HG03457 (cell line): ENCODE measurements around the gene ISCA2.
"Not testable (repeated sequence)": the region's sequence is repeated elsewhere in the genome, so short reads cannot be mapped to it uniquely, and the experiment has no call there.

Source experiments
- ATAC-seq: cut with Tn5 transposase; IDR thresholded peaks from one replicate; pipeline ENCODE4 v1.9.1; 2021; ENCODE audit warnings: moderate number of reproducible peaks; ENCODE audit not compliant: unreplicated experiment

Gene ISCA2

DNA sequence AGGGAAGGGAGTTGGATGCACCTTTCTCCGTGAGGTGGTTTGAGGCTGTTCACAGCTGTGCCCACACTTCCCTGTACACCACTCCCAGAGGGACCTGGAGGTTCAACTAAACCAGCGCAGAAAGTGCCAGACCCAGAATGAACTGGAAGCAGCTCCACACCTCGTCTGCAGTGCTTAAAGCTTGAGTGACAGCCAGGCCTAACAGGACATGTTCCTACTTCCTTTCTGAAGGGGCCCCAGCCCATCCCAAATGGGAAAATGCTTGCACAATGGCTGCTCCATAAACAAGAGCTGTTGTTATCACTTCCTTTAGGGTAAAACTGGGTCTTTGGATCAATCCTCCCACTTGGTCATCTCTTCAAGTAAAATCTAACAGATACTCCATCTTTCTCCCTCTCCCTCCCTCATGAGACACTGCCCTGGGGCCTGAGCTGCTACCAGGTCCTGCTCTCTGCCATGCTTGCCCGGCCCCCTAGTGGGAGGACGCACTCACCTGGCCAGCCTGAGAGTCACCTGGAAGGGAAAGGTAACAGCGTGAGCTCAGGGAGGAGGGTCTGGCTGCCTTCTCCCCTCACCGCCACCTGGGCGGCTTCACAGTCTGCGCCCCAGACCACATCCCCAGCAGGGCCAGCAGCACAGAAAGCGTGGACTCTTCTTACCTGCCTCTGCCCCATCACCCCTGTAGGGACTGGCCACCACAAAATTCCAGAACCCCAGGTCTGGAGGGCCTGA lies 33.5 kb downstream of the ISCA2 start:
- no peak for ATAC-seq

DNA sequence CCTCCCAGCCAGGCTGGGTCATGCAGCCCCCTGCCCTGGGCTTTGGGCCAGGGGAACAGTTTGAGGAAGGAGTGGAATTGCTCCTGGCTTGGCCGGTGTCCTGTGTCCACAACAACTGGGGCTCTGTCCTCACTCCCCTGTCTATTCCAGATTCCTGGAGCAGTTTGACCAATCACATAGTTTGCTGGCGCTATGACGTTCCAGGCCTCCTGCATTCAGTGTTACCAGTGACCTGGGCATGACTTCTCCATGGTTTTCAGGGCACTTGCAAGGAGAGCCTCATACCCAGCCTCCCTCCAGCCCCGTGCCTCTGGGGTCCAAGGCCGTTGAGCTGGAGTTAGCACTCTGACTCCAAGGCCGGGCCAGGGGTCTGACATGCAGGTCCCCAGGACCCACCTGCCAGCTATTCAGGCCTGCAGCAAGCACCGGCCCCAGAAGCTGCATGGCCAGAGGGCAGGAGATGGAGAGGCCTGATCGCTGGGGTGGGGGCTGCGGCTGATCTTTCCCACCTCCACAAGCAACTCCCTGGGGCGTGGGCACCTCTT lies 34.2 kb downstream of the ISCA2 start:
- ATAC-seq: no peak

DNA sequence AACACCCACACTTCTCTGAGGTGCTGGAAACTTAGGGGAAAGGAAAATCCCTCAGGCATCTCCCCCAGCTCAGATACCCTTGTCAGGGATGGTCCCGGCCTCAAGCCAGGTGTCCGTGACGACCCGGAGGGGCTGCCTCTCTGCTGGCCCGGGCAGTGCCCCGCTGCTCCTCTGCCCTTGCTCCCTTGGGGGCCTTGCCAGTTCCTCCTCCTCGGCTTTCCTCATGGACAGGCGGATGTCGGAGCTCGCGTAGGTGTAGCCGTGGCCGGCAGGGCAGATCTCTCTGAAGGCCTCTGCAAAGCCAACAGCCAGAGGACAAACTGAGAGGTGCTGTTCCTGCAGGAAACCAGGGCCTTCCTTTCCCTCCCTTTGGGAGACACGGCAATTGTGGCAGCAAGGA lies 34.8 kb downstream of the ISCA2 start:
- no peak for ATAC-seq

DNA sequence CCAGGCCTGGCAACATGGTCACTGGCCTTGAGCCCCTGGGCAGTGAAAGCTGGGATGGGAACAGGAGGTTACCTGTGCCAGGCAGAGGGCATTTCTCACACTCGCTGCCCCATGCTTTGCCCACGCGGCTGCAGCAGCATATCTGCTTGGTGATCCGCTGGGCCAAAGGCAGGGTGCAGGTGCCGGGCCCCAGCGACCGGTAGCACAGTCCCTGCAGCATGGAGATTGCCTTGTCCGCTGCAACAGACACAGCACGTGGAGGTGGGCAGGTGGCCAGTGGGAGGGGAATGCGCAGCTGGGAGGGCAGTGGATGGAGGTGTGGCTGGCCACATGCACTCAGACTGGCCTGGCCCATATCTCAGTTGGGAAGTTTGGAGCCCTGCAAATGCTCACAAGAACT lies 35.3 kb downstream of the ISCA2 start:
- ATAC-seq: no peak

DNA sequence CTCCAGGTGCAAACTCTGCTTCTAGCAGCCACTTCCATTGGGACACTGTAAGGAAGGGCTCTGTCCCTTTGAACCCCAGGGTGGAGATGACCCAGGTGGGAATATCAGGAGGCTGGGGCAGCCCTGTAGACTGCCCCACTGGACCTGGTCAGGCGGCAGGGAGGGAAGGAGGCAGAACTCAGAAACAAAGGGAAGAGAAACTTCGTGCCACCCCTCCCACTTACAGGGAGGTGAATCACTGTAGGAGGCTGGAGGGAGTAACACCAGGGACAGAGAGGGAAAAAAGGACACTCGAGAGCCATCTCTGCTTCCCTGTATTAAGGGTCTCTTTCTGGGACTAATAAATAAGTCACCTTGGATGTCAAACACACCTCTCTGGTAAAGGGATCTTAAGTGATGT lies 37.4 kb downstream of the ISCA2 start:
- no peak for ATAC-seq

DNA sequence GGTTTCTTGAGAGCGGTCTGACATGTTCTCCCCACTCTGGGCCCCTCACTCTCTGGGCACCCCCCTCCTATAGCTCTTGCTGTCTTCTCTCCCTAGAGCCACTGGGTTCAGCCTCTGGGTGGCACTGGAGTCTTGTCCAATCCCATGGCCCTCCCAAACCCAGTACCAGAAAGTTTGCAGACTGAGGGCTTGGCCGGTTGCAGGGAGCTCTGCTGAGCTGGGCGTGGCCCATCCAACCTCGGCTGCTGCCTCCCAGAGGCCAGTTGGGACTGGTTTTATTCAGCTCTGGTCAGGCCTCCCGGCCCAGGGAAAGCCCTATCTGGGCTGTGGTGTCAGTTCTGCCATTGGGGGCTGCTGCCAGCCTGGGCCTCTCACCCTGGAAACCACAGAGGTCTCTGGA lies 37.9 kb downstream of the ISCA2 start:
- ATAC-seq: no peak

DNA sequence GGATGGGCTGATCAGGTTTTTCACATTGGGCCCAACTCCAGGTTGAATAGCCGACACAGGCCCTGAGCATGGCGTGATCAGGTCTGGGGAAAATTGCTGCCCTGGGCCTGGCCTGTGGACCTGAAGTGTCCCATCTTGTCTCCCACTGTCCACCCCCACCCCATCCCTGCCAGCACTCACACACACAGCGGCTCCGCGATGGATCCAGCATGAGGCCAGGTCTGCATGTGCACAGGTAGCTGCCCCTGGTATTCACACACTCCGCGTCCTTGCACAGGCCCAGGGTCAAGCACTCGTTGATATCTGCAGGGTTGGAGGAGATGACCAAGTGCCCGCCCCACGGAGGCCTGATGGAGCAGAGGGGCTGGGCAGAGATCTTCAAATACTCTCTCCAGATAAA lies 38.7 kb downstream of the ISCA2 start:
- no peak for ATAC-seq

DNA sequence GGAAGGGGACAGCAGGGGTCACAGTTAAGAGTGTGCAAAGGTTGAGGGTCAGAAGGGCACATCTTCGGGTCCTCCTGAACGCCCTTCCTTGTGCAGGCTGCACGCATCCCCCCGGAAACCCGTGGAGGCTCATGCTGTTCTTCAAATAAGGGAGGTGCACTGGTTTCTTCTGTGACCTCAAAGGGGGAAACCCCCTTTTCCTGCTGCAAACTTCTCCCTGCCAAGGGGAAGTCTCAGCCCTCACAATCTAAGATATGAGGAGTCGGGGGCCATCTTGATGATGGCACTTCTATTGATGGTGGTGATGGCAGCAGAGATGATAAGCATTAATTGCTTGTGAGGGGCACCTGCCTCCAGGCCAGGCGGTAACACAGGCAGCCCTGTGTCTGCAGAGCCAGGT lies 40.0 kb downstream of the ISCA2 start:
- no peak for ATAC-seq

DNA sequence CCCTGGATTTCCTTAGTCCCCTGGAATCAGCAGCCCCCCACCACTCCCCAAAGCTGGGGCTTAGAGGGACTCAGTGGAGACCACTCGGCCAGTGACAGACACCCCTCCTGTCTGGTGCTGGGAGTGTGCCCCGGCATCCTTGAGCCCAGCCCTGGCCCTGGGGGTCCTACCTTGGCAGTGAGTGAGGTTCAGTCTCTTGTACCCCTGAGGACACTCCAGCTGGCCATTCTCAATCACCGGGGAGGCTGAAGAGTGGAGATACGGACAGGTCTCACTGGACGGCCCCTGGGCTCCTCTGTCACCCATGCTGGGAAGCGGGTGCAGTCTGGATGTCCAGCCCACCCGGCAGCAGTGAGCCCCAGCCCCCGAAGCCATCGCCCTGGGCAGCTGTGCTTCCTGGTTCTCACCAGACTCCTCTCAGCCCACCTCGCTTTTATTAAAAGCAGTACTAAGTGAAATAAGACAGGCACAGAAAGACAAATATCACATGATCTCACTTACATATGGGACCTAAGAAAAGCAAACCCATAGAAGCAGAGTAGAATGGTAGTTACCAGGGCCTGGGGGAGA lies 42.3 kb downstream of the ISCA2 start:
- no peak for ATAC-seq

DNA sequence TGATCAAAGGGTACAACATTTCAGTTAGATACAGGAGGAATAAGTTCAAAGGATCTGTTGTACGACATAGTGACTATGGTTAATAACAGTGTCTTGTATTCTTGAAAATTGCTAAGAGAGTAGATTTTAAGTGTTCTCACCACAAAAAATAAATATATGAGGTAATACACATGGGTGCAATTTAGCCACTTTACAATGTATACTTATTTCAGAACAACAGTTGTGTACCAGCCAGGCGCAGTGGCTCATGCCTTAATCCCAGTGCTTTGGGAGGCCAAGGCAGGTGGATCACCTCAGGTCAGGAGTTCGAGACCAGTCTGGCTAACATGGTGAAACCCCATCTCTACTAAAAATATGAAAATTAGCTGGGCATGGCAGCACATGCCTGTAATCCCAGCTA lies 42.8 kb downstream of the ISCA2 start:
- ATAC-seq: not testable (repeated sequence)

DNA sequence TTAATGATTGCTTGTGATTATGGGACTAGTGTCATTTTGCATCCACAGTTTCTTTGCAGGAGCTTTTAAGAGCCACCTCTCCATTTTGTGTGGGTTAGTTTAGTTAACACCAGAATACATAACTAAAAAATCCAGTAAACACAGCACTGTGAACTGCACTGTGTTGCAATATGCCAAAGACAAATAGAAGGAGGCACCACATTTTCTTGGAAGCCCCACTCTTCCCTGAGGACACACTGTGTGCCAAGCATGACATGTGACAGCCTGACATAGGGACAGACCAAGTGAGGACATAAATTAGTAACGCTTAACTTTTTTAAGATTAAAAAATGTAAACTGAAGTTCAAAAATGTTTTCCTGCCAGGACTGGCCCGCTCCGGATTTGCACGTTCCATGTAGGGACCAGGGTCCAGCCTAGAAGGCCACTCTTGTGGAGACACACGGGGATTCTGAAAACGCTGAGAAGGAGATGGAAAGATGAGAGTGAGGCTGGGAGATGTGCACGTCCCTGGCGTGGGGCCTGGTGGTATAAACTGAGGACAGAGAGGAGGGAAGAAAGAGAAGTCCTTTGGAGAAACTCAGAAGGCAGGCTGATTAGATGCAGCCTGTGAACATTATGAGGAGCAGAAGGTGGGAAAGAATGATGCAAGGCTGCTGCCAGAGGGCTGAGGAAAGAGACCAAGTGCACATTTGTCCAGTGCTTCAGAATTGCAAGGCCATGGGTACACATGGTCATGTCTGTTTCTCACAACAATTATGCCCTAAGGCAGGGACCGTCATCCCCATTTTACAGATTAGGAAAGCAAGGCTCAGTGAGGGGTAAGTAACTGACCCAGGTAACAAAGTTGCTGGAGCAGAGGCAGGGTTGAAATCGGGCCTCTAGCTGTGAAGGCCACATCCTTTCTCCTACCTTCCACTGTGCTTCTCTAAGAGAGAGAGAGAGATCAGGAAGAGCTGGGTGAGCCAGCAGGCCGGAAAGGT lies 45.1 kb downstream of the ISCA2 start:
- no peak for ATAC-seq

DNA sequence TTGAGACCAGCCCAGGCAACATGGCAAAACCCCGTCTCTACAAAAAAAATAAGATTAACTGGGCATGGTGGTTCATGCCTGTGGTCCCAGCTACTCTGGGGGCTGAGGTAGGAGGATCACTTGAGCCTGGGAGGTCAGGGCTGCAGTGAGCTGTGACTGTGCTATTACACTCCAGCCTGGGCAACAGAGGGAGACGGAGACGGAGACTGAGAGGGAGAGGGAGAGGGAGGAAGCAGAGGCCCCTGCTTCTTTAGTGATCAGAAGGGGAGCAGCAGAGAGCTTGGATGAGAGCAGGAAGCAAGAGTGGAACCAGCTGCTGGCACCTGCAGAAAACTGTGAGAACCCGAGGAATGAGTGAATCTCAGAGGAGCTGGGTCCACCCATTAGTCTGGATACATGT lies 45.9 kb downstream of the ISCA2 start:
- no peak for ATAC-seq

DNA sequence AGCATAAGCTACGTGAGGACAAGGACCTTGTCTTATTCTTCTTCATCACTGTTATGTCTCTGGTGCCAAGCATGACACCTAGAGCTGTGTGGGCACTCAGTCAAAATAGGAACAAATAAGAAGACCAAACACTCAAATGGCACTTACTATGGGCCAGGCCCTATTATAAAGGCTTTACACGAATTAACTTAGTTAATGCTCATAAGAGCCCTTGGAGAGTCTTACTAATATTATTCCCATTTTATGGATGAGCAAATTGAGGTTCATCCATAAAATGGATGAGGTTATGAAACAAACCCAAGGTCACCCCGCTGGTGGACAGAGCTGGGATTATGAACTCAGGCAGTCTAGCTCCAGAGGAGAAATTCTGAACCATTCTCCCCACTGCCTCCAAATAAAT lies 47.7 kb downstream of the ISCA2 start:
- ATAC-seq: no peak

DNA sequence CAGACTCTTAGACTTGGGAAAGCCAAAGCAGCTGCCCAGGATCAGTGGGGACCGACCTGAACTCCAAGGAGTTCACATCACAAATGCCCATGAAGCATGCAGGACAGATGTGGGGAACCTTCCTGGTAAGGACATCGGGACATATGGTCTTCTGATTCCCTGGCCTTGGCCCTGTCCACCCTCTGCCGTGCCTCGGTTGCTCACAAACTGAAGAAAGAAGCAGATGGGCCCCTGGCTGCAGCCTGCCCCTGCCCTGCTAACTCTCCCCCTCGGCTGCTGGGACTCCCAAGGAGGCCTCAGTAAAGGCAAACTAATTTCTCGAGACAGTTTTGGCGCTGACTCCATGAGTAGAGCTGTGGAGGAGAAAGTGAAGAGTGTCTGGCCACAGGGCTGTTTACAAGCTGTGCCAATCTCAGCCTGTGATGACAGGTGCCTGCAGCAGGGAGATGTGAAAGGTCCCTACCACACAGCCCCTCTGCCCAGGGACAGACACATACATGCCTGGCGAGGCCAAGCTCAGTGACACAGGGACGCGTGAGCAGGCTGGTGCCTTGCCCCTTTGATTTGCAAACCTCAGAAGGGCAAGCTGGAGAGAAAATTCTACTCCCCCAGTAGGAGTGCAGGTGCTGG lies 48.6 kb downstream of the ISCA2 start:
- no peak for ATAC-seq

DNA sequence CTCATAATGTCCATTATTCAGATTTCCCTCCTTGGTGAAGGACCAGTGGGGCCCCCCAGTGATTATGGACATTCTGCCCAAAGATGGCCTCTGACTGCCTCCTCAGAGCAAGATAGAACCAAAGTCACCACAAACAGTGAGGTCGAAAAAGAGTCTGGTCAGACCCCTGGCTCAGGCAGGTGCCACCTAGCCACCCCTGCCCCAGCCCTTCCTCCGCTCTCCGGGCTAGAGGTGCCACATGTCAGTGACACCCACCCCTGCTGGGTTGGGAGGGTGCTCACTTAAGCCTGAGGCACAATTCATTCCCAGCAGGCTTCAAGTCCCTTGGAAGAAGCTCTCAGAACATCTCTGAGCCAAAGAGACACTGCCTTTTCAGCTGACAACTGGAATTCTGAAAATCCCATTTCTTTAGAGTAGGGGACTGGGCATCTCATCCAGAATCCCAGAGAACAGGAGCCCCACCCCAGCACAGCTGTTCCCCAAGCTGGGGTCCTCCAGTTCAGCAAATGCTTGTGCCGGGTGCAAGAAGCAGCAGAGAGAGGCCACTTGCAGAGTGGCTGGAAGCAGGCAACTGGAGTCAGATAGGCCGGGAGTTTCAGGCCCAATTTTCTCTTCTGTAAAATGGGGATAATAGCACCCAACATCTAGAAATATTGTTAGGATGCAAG lies 50.3 kb downstream of the ISCA2 start:
- no peak for ATAC-seq

DNA sequence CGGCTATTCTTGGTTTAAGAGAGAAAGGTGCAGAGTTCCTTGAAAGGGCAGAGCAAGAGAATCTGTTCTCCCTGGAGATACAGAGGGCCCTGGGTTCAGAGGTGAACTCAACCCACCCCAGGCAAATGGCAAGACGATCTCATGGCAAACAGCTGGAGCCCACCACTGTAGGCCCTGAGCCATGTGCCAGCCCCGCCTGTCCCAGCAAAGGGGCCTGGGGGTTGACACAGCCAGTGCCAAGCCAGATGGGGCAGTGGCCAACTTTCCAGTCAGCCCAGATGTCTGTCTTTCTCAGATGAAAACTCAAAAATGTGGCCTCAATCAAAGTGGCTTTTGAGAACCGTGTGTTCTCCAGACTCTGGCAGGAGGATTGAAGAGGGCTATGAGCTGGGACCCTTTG lies 51.8 kb downstream of the ISCA2 start:
- ATAC-seq: no peak

DNA sequence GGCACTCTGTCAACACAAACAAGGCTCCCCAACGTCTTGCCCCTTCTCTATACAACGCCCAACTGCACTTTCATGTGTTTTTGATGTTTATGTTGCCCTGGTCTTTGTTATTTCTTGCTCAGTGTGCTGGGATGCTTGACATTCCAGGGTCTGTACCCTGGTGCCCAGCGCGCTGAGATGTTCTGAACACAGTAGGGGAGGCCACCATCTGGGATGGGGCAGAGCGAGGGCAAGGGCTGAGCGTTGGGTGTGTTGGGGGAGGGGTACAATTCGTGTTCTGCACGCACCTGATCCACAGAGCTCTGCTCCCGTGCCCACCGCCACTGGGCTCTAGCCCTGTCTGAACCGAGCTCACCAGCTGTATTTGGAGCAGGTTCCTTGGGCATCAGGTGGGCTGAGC lies 52.9 kb downstream of the ISCA2 start:
- ATAC-seq: no peak
